Measurements from ENCODE around the gene LIM2.

The LIM2 gene

GRCh38 chr19:51367565-51368365 lies 20.0 kb downstream of the LIM2 start:
- WGBS (ENCODE audit: extremely low coverage, insufficient coverage, insufficient read length) = no CpG with 5 or more reads among the region's 64 CpGs
- no peaks in the 10 kb centered on the region for H3K27me3 ChIP-seq (ENCODE audit: insufficient read depth, low read length)
- H3K4me2 ChIP-seq (ENCODE audit: low read length) = peak overlapping the region; percentile 90
- peaks cover 18 to 22% of the 10 kb centered on the region in 2 experiments for H3K4me1 ChIP-seq (ENCODE audit: control insufficient read depth in 1 of 2, insufficient read depth in 2 of 2, low read length in 2 of 2)
- H2BK5ac ChIP-seq (ENCODE audit: low read depth, low read length, poor library complexity) = peak overlapping the region; percentile 90
- peak overlapping the region; percentile 57 for H2AK5ac ChIP-seq (ENCODE audit: low read length)
- peak overlapping the region; percentile 87 for H4K91ac ChIP-seq (ENCODE audit: low read depth, low read length)
- H3K79me1 ChIP-seq (ENCODE audit: low read length) = peaks cover 26% of the 10 kb centered on the region
- peak overlapping the region; percentile 92 for H3K4me3 ChIP-seq (ENCODE audit: low read depth, low read length)
- H3K9me3 ChIP-seq (ENCODE audit: insufficient read depth, low read depth, low read length) = no peaks in the 10 kb centered on the region
- no peaks in the 10 kb centered on the region for H3K36me3 ChIP-seq (ENCODE audit: control insufficient read depth in 1 of 2, insufficient read depth in 2 of 2, low read length in 2 of 2)
- H2AFZ ChIP-seq (ENCODE audit: insufficient read depth, low read length, poor library complexity) = peak overlapping the region; percentile 80
- peak overlapping the region; percentile 68 for H3K9ac ChIP-seq (ENCODE audit: low read length)
- peak overlapping the region; percentile 24 for H2BK12ac ChIP-seq (ENCODE audit: low read length)
- H3K18ac ChIP-seq (ENCODE audit: low read length) = peak overlapping the region; percentile 93
- H3K23ac ChIP-seq (ENCODE audit: low read length) = no peak overlapping the region
- peak overlapping the region; percentile 93 for H3K27ac ChIP-seq (ENCODE audit: low read depth, low read length)
- H4K12ac ChIP-seq (ENCODE audit: low read depth, low read length) = peak overlapping the region; percentile 85
- peak overlapping the region; percentile 87 for H4K8ac ChIP-seq (ENCODE audit: low read depth, low read length)
- peak overlapping the region; percentile 35 for H3K4ac ChIP-seq (ENCODE audit: low read depth, low read length)
- DNase-seq = peak; percentile 97 to 99
- H3K14ac ChIP-seq (ENCODE audit: low read length) = peak overlapping the region; percentile 90
- H2BK120ac ChIP-seq (ENCODE audit: insufficient read depth, low read length, poor library complexity) = peak overlapping the region; percentile 78
- peaks cover 16% of the 10 kb centered on the region for H3K79me2 ChIP-seq (ENCODE audit: control insufficient read depth, insufficient read depth, low read length, poor library complexity)

DNA sequence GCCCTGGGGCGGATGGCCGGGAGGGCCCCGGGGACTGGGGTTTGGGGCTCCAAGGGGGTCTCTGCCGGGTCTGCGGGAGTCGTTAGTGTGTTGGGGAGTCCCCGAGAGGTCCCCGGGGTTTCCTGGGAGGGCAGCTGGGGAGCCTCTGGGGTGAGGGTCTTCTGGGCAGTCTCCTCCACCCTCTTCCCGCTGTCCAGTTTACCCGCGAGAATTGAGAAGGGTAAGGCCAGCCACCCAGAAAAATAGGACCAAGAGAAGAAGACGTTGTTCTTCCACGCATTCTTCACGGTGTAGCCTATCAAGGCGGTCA lies 20.6 kb downstream of the LIM2 start:
- peak overlapping the region; percentile 67 for H2BK120ac ChIP-seq (ENCODE audit: insufficient read depth, low read length, poor library complexity)
- no peak overlapping the region for H3K23ac ChIP-seq (ENCODE audit: low read length)
- no peak overlapping the region for H2BK12ac ChIP-seq (ENCODE audit: low read length)
- H3K4me3 ChIP-seq (ENCODE audit: low read depth, low read length) = peak overlapping the region; percentile 70
- no peaks in the 10 kb centered on the region for H3K9me3 ChIP-seq (ENCODE audit: insufficient read depth, low read depth, low read length)
- peak overlapping the region; percentile 89 for H2BK5ac ChIP-seq (ENCODE audit: low read depth, low read length, poor library complexity)
- WGBS (ENCODE audit: extremely low coverage, insufficient coverage, insufficient read length) = no CpG with 5 or more reads among the region's 15 CpGs
- H2AK5ac ChIP-seq (ENCODE audit: low read length) = peak overlapping the region; percentile 49
- H4K12ac ChIP-seq (ENCODE audit: low read depth, low read length) = peak overlapping the region; percentile 68
- peak overlapping the region; percentile 63 for H3K4ac ChIP-seq (ENCODE audit: low read depth, low read length)
- H3K9ac ChIP-seq (ENCODE audit: low read length) = peak overlapping the region; percentile 68
- H3K14ac ChIP-seq (ENCODE audit: low read length) = peak overlapping the region; percentile 76
- H3K27ac ChIP-seq (ENCODE audit: low read depth, low read length) = peak overlapping the region; percentile 91
- peak overlapping the region; percentile 80 for H4K8ac ChIP-seq (ENCODE audit: low read depth, low read length)
- no peak for DNase-seq
- H2AFZ ChIP-seq (ENCODE audit: insufficient read depth, low read length, poor library complexity) = peak overlapping the region; percentile 75
- H3K79me2 ChIP-seq (ENCODE audit: control insufficient read depth, insufficient read depth, low read length, poor library complexity) = peaks cover 16% of the 10 kb centered on the region
- peak overlapping the region; percentile 95 for H4K91ac ChIP-seq (ENCODE audit: low read depth, low read length)
- H3K79me1 ChIP-seq (ENCODE audit: low read length) = peaks cover 26% of the 10 kb centered on the region
- peaks cover 18 to 22% of the 10 kb centered on the region in 2 experiments for H3K4me1 ChIP-seq (ENCODE audit: control insufficient read depth in 1 of 2, insufficient read depth in 2 of 2, low read length in 2 of 2)
- peak overlapping the region; percentile 85 for H3K18ac ChIP-seq (ENCODE audit: low read length)
- no peaks in the 10 kb centered on the region for H3K27me3 ChIP-seq (ENCODE audit: insufficient read depth, low read length)
- no peaks in the 10 kb centered on the region for H3K36me3 ChIP-seq (ENCODE audit: control insufficient read depth in 1 of 2, insufficient read depth in 2 of 2, low read length in 2 of 2)
- H3K4me2 ChIP-seq (ENCODE audit: low read length) = peak overlapping the region; percentile 76

DNA sequence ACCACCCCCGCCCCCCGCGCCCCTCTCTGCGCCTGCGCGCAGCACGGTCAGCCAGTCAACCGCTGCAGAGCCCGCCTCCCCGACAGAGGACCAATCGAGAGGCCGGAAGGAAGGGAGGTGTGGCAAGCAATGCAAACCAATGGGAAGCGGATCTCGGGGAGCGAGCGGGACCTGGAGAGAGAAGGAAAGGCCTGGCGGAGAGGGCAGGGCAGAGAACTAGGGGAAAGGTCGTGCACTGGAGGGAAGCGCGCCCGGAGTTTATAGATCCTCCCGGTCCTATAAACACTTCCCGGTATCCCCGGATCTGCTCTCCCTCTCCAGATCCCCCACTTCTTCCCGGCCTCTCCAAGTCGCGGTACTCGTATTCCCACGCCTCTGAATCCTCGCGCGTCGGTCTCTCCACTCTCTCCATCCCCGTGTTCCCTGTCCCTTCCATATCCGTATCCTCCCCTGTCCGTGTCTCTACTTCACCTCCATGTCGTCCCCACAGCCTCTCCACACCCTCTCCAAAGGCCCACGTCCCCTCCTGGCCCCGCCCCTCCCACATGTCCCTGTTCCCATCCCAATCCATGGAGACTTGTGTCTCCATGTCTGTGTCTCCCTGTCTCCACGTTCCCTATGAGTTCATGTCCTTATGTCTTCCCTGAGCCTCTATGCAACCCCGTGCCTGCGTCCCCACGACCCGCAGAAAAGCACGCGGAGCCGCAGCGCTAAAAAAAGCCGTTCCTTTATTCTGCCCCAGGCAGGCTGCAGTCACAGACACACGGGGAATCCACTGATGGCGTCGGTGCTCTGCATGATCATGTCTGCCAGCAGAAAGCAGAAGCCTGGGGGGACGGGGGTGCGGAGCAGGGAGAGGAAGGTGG lies 21.2 kb downstream of the LIM2 start:
- H3K4me1 ChIP-seq (ENCODE audit: control insufficient read depth in 1 of 2, insufficient read depth in 2 of 2, low read length in 2 of 2) = peaks cover 18 to 22% of the 10 kb centered on the region in 2 experiments
- H2BK5ac ChIP-seq (ENCODE audit: low read depth, low read length, poor library complexity) = peak overlapping the region; percentile 89
- H3K9ac ChIP-seq (ENCODE audit: low read length) = peak overlapping the region; percentile 68
- peaks cover 26% of the 10 kb centered on the region for H3K79me1 ChIP-seq (ENCODE audit: low read length)
- peak overlapping the region; percentile 85 for H3K18ac ChIP-seq (ENCODE audit: low read length)
- no peaks in the 10 kb centered on the region for H3K36me3 ChIP-seq (ENCODE audit: control insufficient read depth in 1 of 2, insufficient read depth in 2 of 2, low read length in 2 of 2)
- H2BK12ac ChIP-seq (ENCODE audit: low read length) = peak overlapping the region; percentile 59
- H4K8ac ChIP-seq (ENCODE audit: low read depth, low read length) = peak overlapping the region; percentile 80
- no CpG with 5 or more reads among the region's 54 CpGs for WGBS (ENCODE audit: extremely low coverage, insufficient coverage, insufficient read length)
- H3K23ac ChIP-seq (ENCODE audit: low read length) = no peak overlapping the region
- H3K4me3 ChIP-seq (ENCODE audit: low read depth, low read length) = peak overlapping the region; percentile 70
- peak overlapping the region; percentile 76 for H3K4me2 ChIP-seq (ENCODE audit: low read length)
- peak overlapping the region; percentile 63 for H3K4ac ChIP-seq (ENCODE audit: low read depth, low read length)
- H2BK120ac ChIP-seq (ENCODE audit: insufficient read depth, low read length, poor library complexity) = peak overlapping the region; percentile 67
- H4K91ac ChIP-seq (ENCODE audit: low read depth, low read length) = peak overlapping the region; percentile 95
- H3K27me3 ChIP-seq (ENCODE audit: insufficient read depth, low read length) = no peaks in the 10 kb centered on the region
- H3K14ac ChIP-seq (ENCODE audit: low read length) = peak overlapping the region; percentile 76
- H2AFZ ChIP-seq (ENCODE audit: insufficient read depth, low read length, poor library complexity) = peak overlapping the region; percentile 75
- H3K27ac ChIP-seq (ENCODE audit: low read depth, low read length) = peak overlapping the region; percentile 91
- H3K9me3 ChIP-seq (ENCODE audit: insufficient read depth, low read depth, low read length) = no peaks in the 10 kb centered on the region
- DNase-seq = peak; percentile 99
- H3K79me2 ChIP-seq (ENCODE audit: control insufficient read depth, insufficient read depth, low read length, poor library complexity) = peaks cover 16% of the 10 kb centered on the region
- H2AK5ac ChIP-seq (ENCODE audit: low read length) = peak overlapping the region; percentile 49
- peak overlapping the region; percentile 68 for H4K12ac ChIP-seq (ENCODE audit: low read depth, low read length)

- Histone ChIP-seq H3K4me2 (ENCODE audit: low read length) (peak within 1 kb of the TSS; percentile 94), H2AK5ac (ENCODE audit: low read length) (peak within 1 kb of the TSS; percentile 49), H3K23ac (ENCODE audit: low read length) (no peak within 1 kb of the TSS), H3K4me3 (ENCODE audit: low read depth, low read length) (peak within 1 kb of the TSS; percentile 81), H3K79me2 (ENCODE audit: control insufficient read depth, insufficient read depth, low read length, poor library complexity) (peaks cover 16% of the 10 kb centered on the region), H2AFZ (ENCODE audit: insufficient read depth, low read length, poor library complexity) (peak within 1 kb of the TSS; percentile 75), H3K27ac (ENCODE audit: low read depth, low read length) (peak within 1 kb of the TSS; percentile 91), H3K27me3 (ENCODE audit: insufficient read depth, low read length) (no peaks in the 10 kb centered on the region), H3K9ac (ENCODE audit: low read length) (peak within 1 kb of the TSS; percentile 91), H3K4ac (ENCODE audit: low read depth, low read length) (peak within 1 kb of the TSS; percentile 63), H4K12ac (ENCODE audit: low read depth, low read length) (peak within 1 kb of the TSS; percentile 68), H3K79me1 (ENCODE audit: low read length) (peaks cover 26% of the 10 kb centered on the region), H3K9me3 (ENCODE audit: insufficient read depth, low read depth, low read length) (no peaks in the 10 kb centered on the region), H4K8ac (ENCODE audit: low read depth, low read length) (peak within 1 kb of the TSS; percentile 80), H2BK5ac (ENCODE audit: low read depth, low read length, poor library complexity) (peak within 1 kb of the TSS; percentile 89), H2BK12ac (ENCODE audit: low read length) (peak within 1 kb of the TSS; percentile 59), H2BK120ac (ENCODE audit: insufficient read depth, low read length, poor library complexity) (peak within 1 kb of the TSS; percentile 67), H4K91ac (ENCODE audit: low read depth, low read length) (peak within 1 kb of the TSS; percentile 95), H3K14ac (ENCODE audit: low read length) (peak within 1 kb of the TSS; percentile 76), H3K4me1 (ENCODE audit: control insufficient read depth in 1 of 2, insufficient read depth in 2 of 2, low read length in 2 of 2) (peaks cover 18 to 22% of the 10 kb centered on the region in 2 experiments), H3K18ac (ENCODE audit: low read length) (peak within 1 kb of the TSS; percentile 85), H3K36me3 (ENCODE audit: control insufficient read depth in 1 of 2, insufficient read depth in 2 of 2, low read length in 2 of 2) (no peaks in the 10 kb centered on the region)
- no peak for DNase-seq
- WGBS (ENCODE audit: extremely low coverage, insufficient coverage, insufficient read length) = no CpG with 5 or more reads among the region's 27 CpGs
Measured at GRCh38 chr19:51365965-51366388, 21.8 kb downstream of the LIM2 start, which contains the start of gene ETFB. Gene ETFB (minus strand): TSS chr19:51366388. CDS start chr19:51366326, 62 bp downstream.
